DND-41 (cell line): ENCODE results near the gene FRMD8.

Experiments used
- CTCF ChIP-seq: IDR thresholded peaks from 2 replicates; pipeline ENCODE4 v1.5.1; 2012; ENCODE audit warnings: borderline replicate concordance, low read length, moderate library complexity, mild to moderate bottlenecking; ENCODE audit not compliant: poor library complexity, severe bottlenecking; ENCODE audit errors: extremely low read depth
- EZH2 ChIP-seq: IDR thresholded peaks from 3 replicates; pipeline ENCODE4 v1.6.1; 2012; ENCODE audit warnings: borderline replicate concordance, low read depth, mild to moderate bottlenecking, moderate library complexity, low read length, inconsistent platforms; ENCODE audit not compliant: severe bottlenecking

- TF ChIP-seq CTCF (no peak), EZH2 (no peak)
Observed at GRCh38 chr11:65412271-65413076, 26.0 kb downstream of the FRMD8 start.
